Glutamatergic neuron (in vitro differentiated cells): ENCODE data around the gene DOK5. TPM values are rescaled to one million over a fixed set of nuclear protein-coding genes. Genes with fewer than 3 reads are reported as not detected.

Experiments used
- DNase-seq: peaks from one replicate; pipeline ENCODE4 v3.0.0; 2022
- H3K27ac Mint-ChIP-seq: one replicate; pipeline ENCODE4 v1.8.0; 2020; ENCODE audit warnings: mild to moderate bottlenecking, mixed read lengths, inconsistent platforms; ENCODE audit not compliant: unreplicated experiment
- H3K27me3 Mint-ChIP-seq: one replicate; pipeline ENCODE4 v1.8.0; 2020; ENCODE audit warnings: mild to moderate bottlenecking, moderate library complexity, mixed read lengths, inconsistent platforms; ENCODE audit not compliant: unreplicated experiment
- H3K36me3 Mint-ChIP-seq: one replicate; pipeline ENCODE4 v1.8.0; 2020; ENCODE audit warnings: mild to moderate bottlenecking, mixed read lengths, inconsistent platforms; ENCODE audit not compliant: unreplicated experiment
- H3K4me1 Mint-ChIP-seq: one replicate; pipeline ENCODE4 v1.8.0; 2020; ENCODE audit warnings: mild to moderate bottlenecking, low read depth, mixed read lengths, inconsistent platforms; ENCODE audit not compliant: unreplicated experiment
- H3K4me3 Mint-ChIP-seq: one replicate; pipeline ENCODE4 v1.8.0; 2020; ENCODE audit warnings: mild to moderate bottlenecking, mixed read lengths, inconsistent platforms; ENCODE audit not compliant: unreplicated experiment
- H3K9me3 Mint-ChIP-seq: one replicate; pipeline ENCODE4 v1.8.0; 2020; ENCODE audit warnings: mild to moderate bottlenecking, moderate library complexity, mixed read lengths, inconsistent platforms; ENCODE audit not compliant: unreplicated experiment
- CTCF ChIP-seq: fragments of 200-600 bp; sonication (generic); IDR thresholded peaks from one replicate; pipeline ENCODE4 v1.5.0; 2021; ENCODE audit not compliant: partially characterized antibody, unreplicated experiment
- total RNA-seq: library from RNA; stranded (reverse); fragmentation: NEBNext Ultra II Directional; extraction: Animal tissue kit (Norgen Biotek cat#: 25700); gene quantifications from one replicate; pipeline ENCODE4 v1.2.1, GENCODE V29; 2021; ENCODE audit not compliant: unreplicated experiment

Gene DOK5
- total RNA-seq, 1 donor from 2014 or later: 30.8 TPM

GRCh38 chr20:54633374-54634355, 158.3 kb downstream of the DOK5 start:
- peaks cover 4% of the 10 kb centered on the region for H3K9me3 Mint-ChIP-seq
- no peak for TF ChIP-seq CTCF
- peak overlapping the region; percentile 93 for H3K27ac Mint-ChIP-seq
- H3K4me1 Mint-ChIP-seq: peaks cover 65% of the 10 kb centered on the region
- H3K27me3 Mint-ChIP-seq: peaks cover 6% of the 10 kb centered on the region
- peak overlapping the region; percentile 33 for H3K4me3 Mint-ChIP-seq
- DNase-seq: no peak
- H3K36me3 Mint-ChIP-seq: no peaks in the 10 kb centered on the region

- Mint-ChIP-seq H3K36me3 (no peaks in the 10 kb centered on the region), H3K27ac (peak overlapping the region; percentile 13), H3K4me3 (no peak overlapping the region), H3K4me1 (peaks cover 42% of the 10 kb centered on the region), H3K9me3 (peaks cover 4% of the 10 kb centered on the region), H3K27me3 (peaks cover 6% of the 10 kb centered on the region)
- TF ChIP-seq CTCF: no peak
- DNase-seq: no peak
Observed at GRCh38 chr20:54636575-54636974, 161.2 kb downstream of the DOK5 start.

- DNase-seq: no peak
- Mint-ChIP-seq H3K36me3 (no peaks in the 10 kb centered on the region), H3K27me3 (peaks cover 2% of the 10 kb centered on the region), H3K27ac (no peak overlapping the region), H3K9me3 (no peaks in the 10 kb centered on the region), H3K4me3 (no peak overlapping the region), H3K4me1 (peaks cover 26% of the 10 kb centered on the region)
- no peak for TF ChIP-seq CTCF
Observed at GRCh38 chr20:54639941-54640340, 164.5 kb downstream of the DOK5 start.

GRCh38 chr20:54640800-54641199, 165.4 kb downstream of the DOK5 start:
- DNase-seq: no peak
- H3K27me3 Mint-ChIP-seq: peaks cover 2% of the 10 kb centered on the region
- TF ChIP-seq CTCF: no peak
- H3K36me3 Mint-ChIP-seq: no peaks in the 10 kb centered on the region
- H3K9me3 Mint-ChIP-seq: no peaks in the 10 kb centered on the region
- H3K27ac Mint-ChIP-seq: no peak overlapping the region
- H3K4me3 Mint-ChIP-seq: no peak overlapping the region
- H3K4me1 Mint-ChIP-seq: peaks cover 25% of the 10 kb centered on the region
